ENCODE results near the gene CLEC16A. TPM values are rescaled to one million over a fixed set of nuclear protein-coding genes. Genes with fewer than 3 reads are reported as not detected.
A peak's percentile ranks its signal among the peaks of the same experiment; 100 is the strongest.

CLEC16A gene
- total and polyA plus RNA-seq, 2 experiments from 2014 or later = 9.9 to 24.1 TPM

GRCh38 chr16:11231367-11231970 is 287.1 kb downstream of the CLEC16A start:
- Histone ChIP-seq H2AFZ (0 out of 2 replicates have a peak overlapping the region, but pooled peaks have one; percentile 24), H4K20me1 (replicated peaks; ENCODE audit: insufficient read depth) (no peaks in the 10 kb centered on the region), H3F3A (replicated peaks; ENCODE audit: low read depth) (0 out of 2 replicates have a peak, but pooled peaks cover 6% of the 10 kb centered on the region), H3K27ac (ENCODE audit: low read depth) (no peak overlapping the region), H3K27me3 (ENCODE audit: insufficient read depth) (no peaks in the 10 kb centered on the region), H3K4me1 (ENCODE audit: insufficient read depth) (peaks cover 9% of the 10 kb centered on the region; the same call in 1 of the 2 replicates), H3K4me2 (no peak overlapping the region), H3K36me3 (ENCODE audit: insufficient read depth) (no peaks in the 10 kb centered on the region), H3K9me2 (ENCODE audit: insufficient read depth) (no peaks in the 10 kb centered on the region), H3K4me3 (no peak overlapping the region), H3K79me2 (replicated peaks; ENCODE audit: insufficient read depth) (no peaks in the 10 kb centered on the region)
- no peak overlapping the region for H3K27ac Mint-ChIP-seq
- no peaks in the 10 kb centered on the region for H3K9me3 Mint-ChIP-seq
- no peak for ATAC-seq
- H3K4me3 Mint-ChIP-seq = no peak overlapping the region
- DNase-seq (ENCODE audit: low spot score) = no peak
- TF ChIP-seq ETS1 (IDR thresholded peaks at IDR 0.05) (no peak), EZH2 (IDR thresholded peaks at IDR 0.05; ENCODE audit: low read depth, unreplicated experiment) (no peak), ZNF462 (CRISPR knock-in tag; IDR thresholded peaks at IDR 0.05) (no peak), NANOG (IDR thresholded peaks at IDR 0.05; ENCODE audit: borderline replicate concordance) (no peak), CTCF (conservative IDR thresholded peaks at IDR 0.05; ENCODE audit: low read depth in 2 of 2) (no peak), REST (IDR thresholded peaks at IDR 0.05; ENCODE audit: unreplicated experiment) (no peak), ZNF331 (CRISPR knock-in tag; IDR thresholded peaks at IDR 0.05; ENCODE audit: low read depth) (no peak), JUNB (IDR thresholded peaks at IDR 0.05; ENCODE audit: unreplicated experiment) (no peak), EZH2phosphoT487 (IDR thresholded peaks at IDR 0.05; ENCODE audit: unreplicated experiment) (no peak), CREB1 (CRISPR knock-in tag; IDR thresholded peaks at IDR 0.05; ENCODE audit: low read depth) (no peak), STAT1 (IDR thresholded peaks at IDR 0.05; ENCODE audit: unreplicated experiment) (no peak), ZNF114 (CRISPR knock-in tag; IDR thresholded peaks at IDR 0.05) (no peak), POLR2AphosphoS5 (IDR thresholded peaks at IDR 0.05; ENCODE audit: low read depth) (no peak)
- no peaks in the 10 kb centered on the region for H3K36me3 Mint-ChIP-seq (ENCODE audit: low read depth)
- H3K4me1 Mint-ChIP-seq = peaks cover 8% of the 10 kb centered on the region
- H3K27me3 Mint-ChIP-seq (ENCODE audit: insufficient read depth, low read depth, poor library complexity) = peaks cover 13% of the 10 kb centered on the region

Data from GM23338 (cell line).